ENCODE data around the gene MEIOB.

DNA sequence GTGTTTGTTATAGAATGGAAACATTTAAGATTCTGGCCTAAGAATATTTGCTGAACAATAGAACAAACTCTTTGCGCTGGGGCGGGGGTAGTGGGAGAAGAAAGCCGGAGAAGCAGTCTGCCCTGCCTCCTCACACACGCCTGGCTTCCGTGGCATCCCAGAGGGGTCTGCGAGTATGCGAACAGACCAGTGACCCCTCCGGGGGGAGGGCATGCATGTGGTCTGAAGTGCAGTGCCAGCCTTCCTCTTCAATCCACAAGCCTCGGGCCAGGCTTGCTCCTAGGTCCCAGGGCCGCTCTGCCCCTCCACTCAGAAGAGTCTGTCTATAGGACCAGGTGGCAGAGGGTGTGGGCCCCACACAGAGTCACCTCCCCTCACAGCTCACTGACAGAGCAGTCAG, 64.3 kb downstream of the MEIOB start:
- TF ChIP-seq, protein P1, sequence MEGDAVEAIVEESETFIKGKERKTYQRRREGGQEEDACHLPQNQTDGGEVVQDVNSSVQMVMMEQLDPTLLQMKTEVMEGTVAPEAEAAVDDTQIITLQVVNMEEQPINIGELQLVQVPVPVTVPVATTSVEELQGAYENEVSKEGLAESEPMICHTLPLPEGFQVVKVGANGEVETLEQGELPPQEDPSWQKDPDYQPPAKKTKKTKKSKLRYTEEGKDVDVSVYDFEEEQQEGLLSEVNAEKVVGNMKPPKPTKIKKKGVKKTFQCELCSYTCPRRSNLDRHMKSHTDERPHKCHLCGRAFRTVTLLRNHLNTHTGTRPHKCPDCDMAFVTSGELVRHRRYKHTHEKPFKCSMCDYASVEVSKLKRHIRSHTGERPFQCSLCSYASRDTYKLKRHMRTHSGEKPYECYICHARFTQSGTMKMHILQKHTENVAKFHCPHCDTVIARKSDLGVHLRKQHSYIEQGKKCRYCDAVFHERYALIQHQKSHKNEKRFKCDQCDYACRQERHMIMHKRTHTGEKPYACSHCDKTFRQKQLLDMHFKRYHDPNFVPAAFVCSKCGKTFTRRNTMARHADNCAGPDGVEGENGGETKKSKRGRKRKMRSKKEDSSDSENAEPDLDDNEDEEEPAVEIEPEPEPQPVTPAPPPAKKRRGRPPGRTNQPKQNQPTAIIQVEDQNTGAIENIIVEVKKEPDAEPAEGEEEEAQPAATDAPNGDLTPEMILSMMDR (optimal IDR thresholded peaks at IDR 0.05 in 1 of 3, IDR thresholded peaks at IDR 0.05 in 1 of 3, conservative IDR thresholded peaks at IDR 0.05 in 1 of 3; ENCODE audit: extremely low read depth in 1 of 3, insufficient read depth in 2 of 3, low read length in 3 of 3), result no peak
- TF ChIP-seq EZH2 (IDR thresholded peaks at IDR 0.05; ENCODE audit: low read length), result no peak

Data from keratinocyte (primary cell).